Aorta (tissue), 5 donors: ENCODE results near the gene VASH1. TPM values are rescaled to one million over a fixed set of nuclear protein-coding genes. Genes with fewer than 3 reads are reported as not detected.

Experiments
- ATAC-seq: fragments of 200-7000 bp; cut with Tn5 transposase; one replicate; pipeline ENCODE4 v1.9.1; 2022; ENCODE audit warnings: moderate library complexity; ENCODE audit not compliant: low FRiP score
- DNase-seq, 2 donors: peaks; one replicate each; pipeline ENCODE4 v3.0.0-alpha.2; 2020
- H3K27ac ChIP-seq, 2 donors: one replicate each; pipeline ENCODE4 v1.5.1; 2013; ENCODE audit warnings: low read length in 2 of 2, mild to moderate bottlenecking in 2 of 2, moderate library complexity in 2 of 2, control low read depth in 1 of 2, inconsistent platforms in 1 of 2, low read depth in 1 of 2
- H3K27me3 ChIP-seq, 2 donors: one replicate each; pipeline ENCODE4 v1.6.1; 2013; ENCODE audit warnings: control low read depth in 1 of 2, low read length in 1 of 2, mild to moderate bottlenecking in 1 of 2, moderate library complexity in 1 of 2; ENCODE audit not compliant: insufficient read depth in 2 of 2, control insufficient read depth in 1 of 2
- H3K36me3 ChIP-seq, 2 donors: one replicate each; pipeline ENCODE4 v1.6.1; 2013; ENCODE audit warnings: control low read depth in 1 of 2, low read length in 1 of 2, mild to moderate bottlenecking in 1 of 2; ENCODE audit not compliant: insufficient read depth in 2 of 2, control insufficient read depth in 1 of 2
- H3K4me1 ChIP-seq, 2 donors: one replicate each; pipeline ENCODE4 v1.6.1; 2013; ENCODE audit warnings: low read length in 2 of 2, control low read depth in 1 of 2, mild to moderate bottlenecking in 1 of 2, moderate library complexity in 1 of 2; ENCODE audit not compliant: insufficient read depth in 2 of 2, control insufficient read depth in 1 of 2
- H3K4me3 ChIP-seq, 2 donors: one replicate each; pipeline ENCODE4 v1.5.1; 2013; ENCODE audit warnings: low read length in 2 of 2, control low read depth in 1 of 2, mild to moderate bottlenecking in 1 of 2
- H3K9me3 ChIP-seq: one replicate; pipeline ENCODE4 v1.6.1; 2013; ENCODE audit warnings: mild to moderate bottlenecking, low read length; ENCODE audit not compliant: control insufficient read depth
- WGBS, 2 donors: extraction: QIAGEN DNeasy Blood & Tissue Kit; methylation state at CpG; one replicate each; pipeline ENCODE4 v1.1.7; 2013; 5-methylcytosine and 5-hydroxymethylcytosine counted together
- intact Hi-C, 2 donors: fragments of 100-400 bp; cut with DNase I; formaldehyde crosslinking; loops; one replicate each; pipeline versions ENCODE4 v1.14.2 to v1.15.0; 2022
- polyA plus RNA-seq, 2 donors: library from polyadenylated mRNA; stranded (reverse); fragments of 200-250 nt; gene quantifications; one replicate each; pipeline ENCODE4 v1.2.3, GENCODE V29; 2013
- total RNA-seq, 2 donors: library from RNA; stranded (reverse); fragmentation: NEBNext Ultra II Directional; extraction: Animal tissue kit (Norgen Biotek cat#: 25700); gene quantifications; one replicate each; pipeline ENCODE4 v1.2.1, GENCODE V29; 2021
- donor health status: healthy with polysubstance abuse.
- donor health status: Bipolar disorder and iron deficiency.
- donor health status: DM: no; HTN: no; CAD: no.
- donor health status: DM: no; HTN: no; CAD: no.
- donor health status: DM: yes; HTN: yes; CAD: no.

Gene VASH1
- total and polyA plus RNA-seq, 4 donors = 13.6 to 42.7 (median 21.5) TPM

DNA sequence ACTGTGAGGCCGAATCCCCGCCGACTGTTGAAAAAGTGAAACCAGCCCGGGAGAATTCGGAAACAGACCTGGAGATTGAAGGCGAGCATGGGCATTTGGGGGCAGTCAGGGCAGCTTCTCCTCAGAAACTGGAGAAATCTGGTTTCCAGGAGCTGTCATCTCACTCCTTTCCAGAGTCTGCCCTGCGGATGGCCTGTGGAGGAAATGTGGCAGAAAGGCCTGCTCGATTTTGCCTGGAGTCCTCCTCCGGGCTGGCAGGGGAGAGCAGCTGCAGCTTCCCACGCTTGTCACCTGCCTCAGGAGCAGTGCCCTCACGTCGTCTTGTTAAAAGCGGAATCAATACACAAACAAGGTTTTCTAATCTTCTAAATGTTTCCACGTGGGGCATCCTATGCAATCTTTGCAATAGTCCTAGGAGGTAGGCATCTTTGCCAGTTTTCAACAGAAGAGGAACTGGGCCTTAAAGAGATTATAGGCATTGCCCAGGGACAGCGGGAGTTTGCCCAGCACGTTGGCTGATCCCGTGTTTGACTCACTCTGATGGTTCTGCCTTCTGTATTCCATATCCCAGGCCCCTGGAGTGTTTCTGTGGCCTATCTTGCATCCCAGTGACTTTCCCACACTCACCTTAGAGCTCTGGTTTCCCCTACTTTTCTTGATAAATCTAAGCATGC lies 67.2 kb downstream of the VASH1 start:
- ATAC-seq = no peak
- 51 to 55% methylated on average over 17 of the region's 17 CpGs for whole genome bisulfite sequencing, 2 donors

DNA sequence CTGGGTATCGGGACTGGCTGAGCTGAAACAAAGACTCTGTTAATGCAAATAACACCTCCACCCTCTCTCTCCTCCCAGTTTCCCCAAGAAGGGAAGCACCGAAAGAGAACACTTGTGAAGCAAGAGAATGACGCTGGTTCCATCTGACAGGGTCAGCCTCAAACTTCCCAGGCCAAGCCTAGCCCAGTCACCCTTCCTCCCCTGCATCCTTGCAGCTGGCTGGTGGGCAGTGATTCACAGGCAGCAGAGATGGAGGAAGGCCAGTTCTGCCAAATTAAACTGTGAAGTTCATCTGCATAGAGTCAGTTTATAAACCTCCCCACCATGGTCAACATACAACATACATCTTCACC lies 67.7 kb downstream of the VASH1 start:
- Histone ChIP-seq H3K27me3 (no peaks in the 10 kb centered on the region), H3K4me3 (no peak overlapping the region), H3K27ac (no peak overlapping the region), H3K4me1 (no peaks in the 10 kb centered on the region), H3K9me3 (no peaks in the 10 kb centered on the region), H3K36me3 (no peaks in the 10 kb centered on the region)
- no peak for ATAC-seq
- intact Hi-C loops = no loop called here
- DNase-seq = no peak
- 88 to 96% methylated on average over 3 of the region's 3 CpGs for WGBS, 2 donors

More for the DNA sequence above, 67.2 kb downstream of the VASH1 start:
- Histone ChIP-seq H3K4me3 (peak overlapping the region in 1 of 2 donors; percentile 53), H3K27me3 (no peaks in the 10 kb centered on the region), H3K36me3 (no peaks in the 10 kb centered on the region), H3K4me1 (no peaks in the 10 kb centered on the region), H3K27ac (peak overlapping the region in 1 of 2 donors; percentile 14), H3K9me3 (no peaks in the 10 kb centered on the region)
- intact Hi-C loops = no loop called here
- DNase-seq = no peak

DNA sequence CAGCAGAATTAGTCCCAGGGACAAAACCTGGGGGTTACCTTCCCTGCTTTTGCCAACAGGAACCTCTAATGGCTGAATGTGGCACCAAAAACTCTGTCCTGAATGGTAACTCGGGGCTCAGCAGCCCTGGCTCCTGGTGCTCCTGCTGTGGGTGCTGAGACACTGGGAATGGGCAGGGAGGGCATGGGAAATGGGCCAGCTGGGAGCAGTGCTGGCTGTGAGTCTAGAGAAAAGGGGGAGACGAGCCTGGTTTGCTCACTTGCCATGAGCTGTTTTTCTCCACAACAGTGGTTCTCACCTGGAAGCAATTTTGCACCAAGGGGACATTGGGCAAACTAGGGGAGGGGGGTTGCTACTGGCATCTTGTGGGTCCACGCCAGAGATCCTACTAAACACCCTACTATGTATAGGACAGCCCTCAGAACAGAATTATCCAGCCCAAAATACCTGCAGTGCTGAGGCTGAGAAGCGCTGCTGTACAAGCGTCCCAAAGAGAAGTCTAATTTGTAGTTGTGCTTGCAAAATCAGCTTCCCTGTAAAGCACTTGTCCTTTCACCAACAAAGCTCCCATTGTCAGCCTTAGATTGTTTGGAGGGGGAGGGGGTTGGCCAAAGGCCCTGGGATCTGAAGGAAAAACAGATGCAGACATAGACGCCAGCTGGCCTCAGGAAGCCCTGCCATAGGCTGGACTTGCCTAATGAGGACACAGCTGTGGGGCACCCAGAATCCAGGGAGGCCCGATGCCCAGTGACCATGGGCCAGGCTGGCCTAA lies 68.6 kb downstream of the VASH1 start:
- H3K4me3 ChIP-seq = no peak overlapping the region
- no peaks in the 10 kb centered on the region for H3K36me3 ChIP-seq
- no peaks in the 10 kb centered on the region for H3K27me3 ChIP-seq
- H3K27ac ChIP-seq = no peak overlapping the region
- no peaks in the 10 kb centered on the region for H3K4me1 ChIP-seq
- no peaks in the 10 kb centered on the region for H3K9me3 ChIP-seq
- ATAC-seq (no peak), DNase-seq (no peak)
- WGBS, 2 donors = 59 to 66% methylated on average over 7 of the region's 7 CpGs
- intact Hi-C loops = no loop called here

DNA sequence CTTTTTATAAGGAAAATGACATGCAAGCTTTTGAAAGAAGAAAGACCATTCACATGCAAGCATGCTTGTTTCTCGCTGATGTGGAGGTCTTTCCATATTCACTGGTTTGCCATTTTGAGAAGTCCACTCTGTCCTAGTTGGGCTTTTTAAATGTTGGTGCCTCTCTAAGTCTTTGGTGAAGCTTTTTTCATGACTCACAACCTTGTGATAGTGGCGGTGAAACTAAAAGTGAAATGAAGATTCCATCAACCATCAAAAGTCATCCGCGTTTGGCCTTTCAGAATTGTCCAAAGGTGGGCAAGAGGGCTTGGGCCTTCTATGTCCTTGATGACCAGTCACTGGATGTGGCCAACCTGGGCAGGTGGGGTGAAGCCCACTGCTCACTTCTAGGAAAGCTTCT lies 69.3 kb downstream of the VASH1 start:
- Histone ChIP-seq H3K36me3 (no peaks in the 10 kb centered on the region), H3K27ac (no peak overlapping the region), H3K27me3 (no peaks in the 10 kb centered on the region), H3K4me1 (no peaks in the 10 kb centered on the region), H3K9me3 (no peaks in the 10 kb centered on the region), H3K4me3 (no peak overlapping the region)
- ATAC-seq (no peak), DNase-seq (no peak)
- intact Hi-C loops = no loop called here
- 96% methylated on average over 4 of the region's 4 CpGs for WGBS, 2 donors

DNA sequence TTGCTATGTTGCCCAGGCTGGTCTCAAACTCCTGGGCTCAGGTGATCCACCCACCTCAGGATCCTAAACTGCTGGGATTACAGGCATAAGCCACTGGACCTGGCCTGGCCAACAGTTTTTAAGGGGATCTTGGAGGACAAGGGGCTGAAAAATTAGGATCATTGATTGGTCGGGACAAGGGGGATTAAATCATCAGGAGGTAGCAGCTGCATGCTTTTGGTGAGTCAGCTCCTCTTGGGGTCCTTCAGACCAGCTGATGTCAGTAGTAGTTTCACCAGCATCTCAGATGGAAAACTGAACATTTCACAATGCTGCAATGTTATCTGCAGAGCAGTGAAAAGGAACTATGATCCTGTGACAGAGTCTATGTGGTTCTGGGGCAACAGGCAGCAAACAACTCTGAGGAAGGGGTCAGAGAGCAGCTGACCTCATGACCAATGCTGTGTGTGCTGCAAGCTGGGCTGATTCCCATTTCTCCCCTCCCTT lies 71.3 kb downstream of the VASH1 start:
- ATAC-seq (no peak), DNase-seq (no peak)
- Histone ChIP-seq H3K36me3 (no peaks in the 10 kb centered on the region), H3K4me1 (no peaks in the 10 kb centered on the region), H3K27ac (no peak overlapping the region), H3K9me3 (no peaks in the 10 kb centered on the region), H3K27me3 (no peaks in the 10 kb centered on the region), H3K4me3 (no peak overlapping the region)
- intact Hi-C loops = no loop called here
- 73% methylated on average over 1 of the region's 1 CpG for WGBS, 2 donors

Other genes with a start within 250 kb of the VASH1 start
- 10 to 100 TPM; 17.1 to 32.2 TPM for gene ANGEL1, start 51.4 kb downstream of the VASH1 start, total RNA-seq
- 1 to 10 TPM; 1.1 to 9.7 TPM for gene ANGEL1, start 51.4 kb downstream of the VASH1 start, polyA plus RNA-seq
- gene LRRC74A, start 64.9 kb downstream of the VASH1 start, total RNA-seq = not detected
- 1 to 10 TPM in 1 of 2 donors, not detected in 1; 4.4 TPM for gene LRRC74A, start 64.9 kb downstream of the VASH1 start, polyA plus RNA-seq